Esophagus muscularis mucosa (tissue), 3 donors: ENCODE data around the gene GCSAM.

Experiments used
- CTCF ChIP-seq, 3 experiments: fragments of 200-600 bp in 2 of 3; fragments of 450-650 bp in 1 of 3; sonication (generic) in 2 of 3; IDR thresholded peaks; one replicate each; pipeline ENCODE4 v1.5.1; 2017 to 2019; ENCODE audit warnings: antibody characterized with exemption in 3 of 3, mild to moderate bottlenecking in 2 of 3, moderate library complexity in 1 of 3
- POLR2A ChIP-seq: fragments of 450-650 bp; IDR thresholded peaks from one replicate; pipeline ENCODE4 v1.6.1; 2017; ENCODE audit warnings: antibody characterized with exemption, moderate library complexity, mild to moderate bottlenecking, low read depth

- no peak for TF ChIP-seq POLR2A
- no peak for TF ChIP-seq CTCF (IDR thresholded peaks at IDR 0.05)
These were observed 12.8 kb downstream of the GCSAM start for GRCh38 chr3:112119962-112120836.
